TTC549 (cell line): Measurements from ENCODE around the gene CAPZB.

ENCODE experiments used
- FAIRE-seq: peaks from 2 replicates; lab custom pipeline; 2012; peaks lifted over from hg19 to GRCh38; lab: Jason Lieb, UNC

Gene CAPZB

GRCh38 chr1:19405761-19406487 lies 79.4 kb downstream of the CAPZB start:
- FAIRE-seq: no peak

GRCh38 chr1:19405195-19405760 lies 80.1 kb downstream of the CAPZB start:
- no peak for FAIRE-seq

GRCh38 chr1:19404748-19405147 lies 80.6 kb downstream of the CAPZB start:
- no peak for FAIRE-seq

- no peak for FAIRE-seq
These were observed 82.1 kb downstream of the CAPZB start for GRCh38 chr1:19403256-19403655.

- no peak for FAIRE-seq
These were observed 83.1 kb downstream of the CAPZB start for GRCh38 chr1:19402031-19402813.

- FAIRE-seq: no peak
These were observed 83.8 kb downstream of the CAPZB start for GRCh38 chr1:19401535-19401889.

- no peak for FAIRE-seq
These were observed 84.3 kb downstream of the CAPZB start for GRCh38 chr1:19400875-19401534.

GRCh38 chr1:19400192-19400611 lies 85.1 kb downstream of the CAPZB start:
- no peak for FAIRE-seq

- FAIRE-seq: no peak
These were observed 87.0 kb downstream of the CAPZB start for GRCh38 chr1:19398309-19398760.

- FAIRE-seq: no peak
These were observed 88.0 kb downstream of the CAPZB start for GRCh38 chr1:19397217-19397945.

GRCh38 chr1:19396280-19396679 lies 89.1 kb downstream of the CAPZB start:
- no peak for FAIRE-seq

- no peak for FAIRE-seq
These were observed 89.6 kb downstream of the CAPZB start for GRCh38 chr1:19395678-19396192.

- FAIRE-seq: no peak
These were observed 92.3 kb downstream of the CAPZB start for GRCh38 chr1:19393046-19393445.

- no peak for FAIRE-seq
These were observed 93.1 kb downstream of the CAPZB start for GRCh38 chr1:19392221-19392620.

- no peak for FAIRE-seq
These were observed 93.8 kb downstream of the CAPZB start for GRCh38 chr1:19391596-19391981.

GRCh38 chr1:19390901-19391595 lies 94.3 kb downstream of the CAPZB start:
- no peak for FAIRE-seq

GRCh38 chr1:19390166-19390850 lies 95.0 kb downstream of the CAPZB start:
- no peak for FAIRE-seq

GRCh38 chr1:19388980-19389379 lies 96.4 kb downstream of the CAPZB start:
- FAIRE-seq: no peak

GRCh38 chr1:19387045-19387467 lies 98.3 kb downstream of the CAPZB start:
- no peak for FAIRE-seq

GRCh38 chr1:19385869-19386591 lies 99.3 kb downstream of the CAPZB start:
- FAIRE-seq: no peak
